Epithelial cell of esophagus (primary cell): ENCODE results near the gene VCL.
A peak's percentile ranks its signal among the peaks of the same experiment; 100 is the strongest.

ENCODE experiments used
- DNase-seq: peaks from one replicate; pipeline ENCODE4 v3.0.0; 2010; ENCODE audit warnings: low read depth
- H3K4me3 ChIP-seq: 2 replicates; pipeline ENCODE4 v1.5.1; 2011; ENCODE audit warnings: mild to moderate bottlenecking, low read length, control low read depth
- CTCF ChIP-seq: IDR thresholded peaks from 2 replicates; pipeline ENCODE4 v1.5.1; 2011; ENCODE audit warnings: low read depth, mild to moderate bottlenecking, low read length, control low read depth, inconsistent platforms; ENCODE audit not compliant: insufficient read depth; ENCODE audit errors: missing control alignments

The VCL gene

GRCh38 chr10:74107391-74107790 lies 109.5 kb downstream of the VCL start:
- no peak for TF ChIP-seq CTCF

GRCh38 chr10:74109452-74109851 lies 111.5 kb downstream of the VCL start:
- no peak overlapping the region for H3K4me3 ChIP-seq
- no peak for TF ChIP-seq CTCF

More at GRCh38 chr10:74107391-74107790, 109.5 kb downstream of the VCL start:
- no peak overlapping the region for H3K4me3 ChIP-seq
- no peak for DNase-seq

GRCh38 chr10:74110120-74110519 lies 112.2 kb downstream of the VCL start:
- no peak overlapping the region for H3K4me3 ChIP-seq
- DNase-seq = no peak
- TF ChIP-seq CTCF = no peak

More at GRCh38 chr10:74109452-74109851, 111.5 kb downstream of the VCL start:
- no peak for DNase-seq

GRCh38 chr10:74111799-74112198 lies 113.9 kb downstream of the VCL start:
- TF ChIP-seq CTCF = no peak
- DNase-seq = no peak
- H3K4me3 ChIP-seq = no peak overlapping the region

GRCh38 chr10:74113546-74113945 lies 115.6 kb downstream of the VCL start:
- TF ChIP-seq CTCF = no peak
- peak; percentile 72 for DNase-seq

GRCh38 chr10:74114041-74114448 lies 116.1 kb downstream of the VCL start:
- DNase-seq = peak; percentile 9
- TF ChIP-seq CTCF = no peak
- no peak overlapping the region for H3K4me3 ChIP-seq

More at GRCh38 chr10:74113546-74113945, 115.6 kb downstream of the VCL start:
- no peak overlapping the region for H3K4me3 ChIP-seq

GRCh38 chr10:74117738-74118137 lies 119.8 kb downstream of the VCL start:
- no peak overlapping the region for H3K4me3 ChIP-seq
- no peak for DNase-seq
- TF ChIP-seq CTCF = no peak
